ENCODE measurements around the gene SMIM10. TPM values are rescaled to one million over a fixed set of nuclear protein-coding genes. Genes with fewer than 3 reads are reported as not detected.
"Not testable (repeated sequence)": the region's sequence is repeated elsewhere in the genome, so short reads cannot be mapped to it uniquely, and the experiment has no call there.

The SMIM10 gene
- total RNA-seq, 1 donor from 2014 or later = not detected

GRCh38 chrX:135041149-135042123 is 50.6 kb downstream of the SMIM10 start:
- H3K36me3 Mint-ChIP-seq (ENCODE audit: unreplicated experiment); H3K27me3 Mint-ChIP-seq (ENCODE audit: unreplicated experiment); H3K4me1 Mint-ChIP-seq (ENCODE audit: low read depth, unreplicated experiment); DNase-seq; H3K27ac Mint-ChIP-seq (ENCODE audit: unreplicated experiment); H3K9me3 Mint-ChIP-seq (ENCODE audit: unreplicated experiment); H3K4me3 Mint-ChIP-seq (ENCODE audit: unreplicated experiment): not testable (repeated sequence)

Other genes with a start within 250 kb of the SMIM10 start
- 8.0 TPM for gene PABIR2, start 193.8 kb upstream of the SMIM10 start, total RNA-seq (ENCODE audit: unreplicated experiment)
- 21.9 TPM for gene MOSPD1, start 75.7 kb upstream of the SMIM10 start, total RNA-seq (ENCODE audit: unreplicated experiment)
- 38.0 TPM for gene RTL8B, start 31.6 kb downstream of the SMIM10 start, total RNA-seq (ENCODE audit: unreplicated experiment)
- gene RTL8C, start 41.4 kb downstream of the SMIM10 start, total RNA-seq (ENCODE audit: unreplicated experiment) = 297 TPM
- 66.9 TPM for gene RTL8A, start 61.1 kb downstream of the SMIM10 start, total RNA-seq (ENCODE audit: unreplicated experiment)
- 10.5 TPM for gene SMIM10L2B, start 107.7 kb downstream of the SMIM10 start, total RNA-seq (ENCODE audit: unreplicated experiment)
- gene ETDB, start 129.5 kb downstream of the SMIM10 start, total RNA-seq (ENCODE audit: unreplicated experiment) = not detected
- 0.34 TPM for gene CT55, start 180.4 kb downstream of the SMIM10 start, total RNA-seq (ENCODE audit: unreplicated experiment)

Measured in glutamatergic neuron (in vitro differentiated cells).